ENCODE results near the gene SORCS2. TPM values are rescaled to one million over a fixed set of nuclear protein-coding genes. Genes with fewer than 3 reads are reported as not detected.

Gene SORCS2
- total RNA-seq, 1 experiment from 2014 or later, result 4.1 TPM

GRCh38 chr4:7158991-7159390 lies 33.3 kb upstream of the SORCS2 start:
- no peak overlapping the region for H3K27ac ChIP-seq (ENCODE audit: low read length)
- H3K9me3 ChIP-seq (ENCODE audit: low read length), result no peaks in the 10 kb centered on the region
- no peak overlapping the region for H3K9ac ChIP-seq (ENCODE audit: low read length)
- DNase-seq (no peak), ATAC-seq (no peak)
- no peaks in the 10 kb centered on the region for H3K79me2 ChIP-seq (ENCODE audit: low read length)
- H3K9me2 ChIP-seq (replicated peaks; ENCODE audit: low read length), result no peaks in the 10 kb centered on the region
- POLR2A ChIA-PET (ENCODE audit: unreplicated experiment), result no interaction called here
- TF ChIP-seq EZH2 (IDR thresholded peaks at IDR 0.05; ENCODE audit: low read length, unreplicated experiment) (no peak), EZH2phosphoT487 (IDR thresholded peaks at IDR 0.05; ENCODE audit: borderline replicate concordance, low read length) (no peak)
- TF ChIP-seq, protein P1, sequence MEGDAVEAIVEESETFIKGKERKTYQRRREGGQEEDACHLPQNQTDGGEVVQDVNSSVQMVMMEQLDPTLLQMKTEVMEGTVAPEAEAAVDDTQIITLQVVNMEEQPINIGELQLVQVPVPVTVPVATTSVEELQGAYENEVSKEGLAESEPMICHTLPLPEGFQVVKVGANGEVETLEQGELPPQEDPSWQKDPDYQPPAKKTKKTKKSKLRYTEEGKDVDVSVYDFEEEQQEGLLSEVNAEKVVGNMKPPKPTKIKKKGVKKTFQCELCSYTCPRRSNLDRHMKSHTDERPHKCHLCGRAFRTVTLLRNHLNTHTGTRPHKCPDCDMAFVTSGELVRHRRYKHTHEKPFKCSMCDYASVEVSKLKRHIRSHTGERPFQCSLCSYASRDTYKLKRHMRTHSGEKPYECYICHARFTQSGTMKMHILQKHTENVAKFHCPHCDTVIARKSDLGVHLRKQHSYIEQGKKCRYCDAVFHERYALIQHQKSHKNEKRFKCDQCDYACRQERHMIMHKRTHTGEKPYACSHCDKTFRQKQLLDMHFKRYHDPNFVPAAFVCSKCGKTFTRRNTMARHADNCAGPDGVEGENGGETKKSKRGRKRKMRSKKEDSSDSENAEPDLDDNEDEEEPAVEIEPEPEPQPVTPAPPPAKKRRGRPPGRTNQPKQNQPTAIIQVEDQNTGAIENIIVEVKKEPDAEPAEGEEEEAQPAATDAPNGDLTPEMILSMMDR (conservative IDR thresholded peaks at IDR 0.05; ENCODE audit: low read depth, low read length), result no peak
- no peaks in the 10 kb centered on the region for H3F3A ChIP-seq (ENCODE audit: low read length, unreplicated experiment)
- H3K36me3 ChIP-seq (ENCODE audit: low read depth, low read length), result no peaks in the 10 kb centered on the region
- no peak overlapping the region for H3K4me2 ChIP-seq (ENCODE audit: low read length)
- H3K27me3 ChIP-seq (ENCODE audit: low read length), result no peaks in the 10 kb centered on the region
- CTCF ChIA-PET, result no interaction called here
- no peak overlapping the region for H3K4me3 ChIP-seq (ENCODE audit: low read length)
- intact Hi-C loops (cut with micrococcal nuclease), result no loop called here
- no peaks in the 10 kb centered on the region for H4K20me1 ChIP-seq (ENCODE audit: low read length)
- no TSS peak for BruUV-seq (replicated peaks)
- H2AFZ ChIP-seq (ENCODE audit: low read length), result no peak overlapping the region
- no peaks in the 10 kb centered on the region for H3K4me1 ChIP-seq (ENCODE audit: insufficient read depth, low read length)

- Histone ChIP-seq H3K27me3 (ENCODE audit: low read length) (no peaks in the 10 kb centered on the region), H3K36me3 (ENCODE audit: low read depth, low read length) (no peaks in the 10 kb centered on the region), H3K27ac (ENCODE audit: low read length) (no peak overlapping the region), H3K9me2 (replicated peaks; ENCODE audit: low read length) (no peaks in the 10 kb centered on the region), H3K79me2 (ENCODE audit: low read length) (no peaks in the 10 kb centered on the region), H3K4me1 (ENCODE audit: insufficient read depth, low read length) (no peaks in the 10 kb centered on the region), H4K20me1 (ENCODE audit: low read length) (no peaks in the 10 kb centered on the region), H3K4me2 (ENCODE audit: low read length) (no peak overlapping the region), H3K9me3 (ENCODE audit: low read length) (no peaks in the 10 kb centered on the region), H3K4me3 (ENCODE audit: low read length) (no peak overlapping the region), H3K9ac (ENCODE audit: low read length) (no peak overlapping the region), H2AFZ (ENCODE audit: low read length) (no peak overlapping the region), H3F3A (ENCODE audit: low read length, unreplicated experiment) (no peaks in the 10 kb centered on the region)
- TF ChIP-seq EZH2 (IDR thresholded peaks at IDR 0.05; ENCODE audit: low read length, unreplicated experiment), result no peak
- TF ChIP-seq EZH2phosphoT487 (IDR thresholded peaks at IDR 0.05; ENCODE audit: borderline replicate concordance, low read length), result no peak
- TF ChIP-seq, protein P1 (conservative IDR thresholded peaks at IDR 0.05; ENCODE audit: low read depth, low read length), result no peak
- ChIA-PET CTCF (no interaction called here), POLR2A (ENCODE audit: unreplicated experiment) (no interaction called here)
- ATAC-seq (no peak), DNase-seq (no peak)
- no TSS peak for BruUV-seq (replicated peaks)
- intact Hi-C loops (cut with micrococcal nuclease), result no loop called here
Measured at GRCh38 chr4:7159923-7160322, 32.4 kb upstream of the SORCS2 start.

DNA sequence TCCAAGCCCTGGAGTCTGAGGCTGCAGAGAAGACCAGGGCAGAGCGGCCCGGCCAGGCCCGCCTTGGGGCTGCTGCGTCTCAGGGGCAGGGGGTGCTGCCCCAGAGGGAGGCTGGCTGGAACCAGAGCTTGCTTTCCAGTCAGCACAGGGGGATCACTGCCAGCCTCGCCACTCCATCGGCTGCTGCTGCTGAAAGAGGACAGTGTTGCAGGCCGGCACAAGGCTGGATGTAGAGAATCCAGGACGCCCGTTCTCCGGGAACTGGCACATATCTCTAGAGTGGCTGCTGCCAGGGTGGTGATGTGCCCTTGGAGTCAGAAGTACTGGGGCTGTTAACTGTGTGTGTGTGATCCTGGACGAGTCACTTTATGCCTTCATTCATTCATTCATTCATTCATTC lies 31.9 kb upstream of the SORCS2 start:
- intact Hi-C loops (cut with micrococcal nuclease), result no loop called here
- no peaks in the 10 kb centered on the region for H3K9me3 ChIP-seq (ENCODE audit: low read length)
- H3F3A ChIP-seq (ENCODE audit: low read length, unreplicated experiment), result no peaks in the 10 kb centered on the region
- H3K9ac ChIP-seq (ENCODE audit: low read length), result no peak overlapping the region
- no peaks in the 10 kb centered on the region for H4K20me1 ChIP-seq (ENCODE audit: low read length)
- CTCF ChIA-PET, result no interaction called here
- no peak overlapping the region for H3K27ac ChIP-seq (ENCODE audit: low read length)
- BruUV-seq (replicated peaks), result no TSS peak
- H3K4me3 ChIP-seq (ENCODE audit: low read length), result no peak overlapping the region
- no peaks in the 10 kb centered on the region for H3K4me1 ChIP-seq (ENCODE audit: insufficient read depth, low read length)
- POLR2A ChIA-PET (ENCODE audit: unreplicated experiment), result no interaction called here
- no peak overlapping the region for H2AFZ ChIP-seq (ENCODE audit: low read length)
- no peak for ATAC-seq
- H3K9me2 ChIP-seq (replicated peaks; ENCODE audit: low read length), result no peaks in the 10 kb centered on the region
- no peak overlapping the region for H3K4me2 ChIP-seq (ENCODE audit: low read length)
- no peaks in the 10 kb centered on the region for H3K79me2 ChIP-seq (ENCODE audit: low read length)
- TF ChIP-seq, protein P1 (conservative IDR thresholded peaks at IDR 0.05; ENCODE audit: low read depth, low read length), result no peak
- TF ChIP-seq EZH2phosphoT487 (IDR thresholded peaks at IDR 0.05; ENCODE audit: borderline replicate concordance, low read length) (no peak), EZH2 (IDR thresholded peaks at IDR 0.05; ENCODE audit: low read length, unreplicated experiment) (no peak)
- H3K36me3 ChIP-seq (ENCODE audit: low read depth, low read length), result no peaks in the 10 kb centered on the region
- no peak for DNase-seq
- H3K27me3 ChIP-seq (ENCODE audit: low read length), result no peaks in the 10 kb centered on the region

Measured in PC-3 (cell line).